Measurements from ENCODE around the gene SBK3. TPM values are rescaled to one million over a fixed set of nuclear protein-coding genes. Genes with fewer than 3 reads are reported as not detected.

SBK3 gene
- total RNA-seq, 1 experiment from 2014 or later = 4.0 TPM

- H3K9me3 ChIP-seq (ENCODE audit: control insufficient read depth, insufficient read depth, low read depth, low read length) = no peaks in the 10 kb centered on the region
- no peak overlapping the region for H3K27ac ChIP-seq (ENCODE audit: low read length)
- ChIA-PET POLR2A (no interaction called here), CTCF (no interaction called here)
- ATAC-seq = no peak
- in situ Hi-C loops (cut with HindIII; ENCODE audit: low pct_unique_long_range_greater_than_20kb, low sequenced_read_pairs) (no loop called here), intact Hi-C loops (cut with micrococcal nuclease; ENCODE audit: unreplicated experiment) (no loop called here)
- H3K4me3 ChIP-seq (ENCODE audit: low read depth in 2 of 2, low read length in 2 of 2) = no peak overlapping the region
- TF ChIP-seq REST (IDR thresholded peaks at IDR 0.05; ENCODE audit: insufficient read depth in 1 of 2, low read depth in 2 of 2, low read length in 1 of 2) = no peak
- TF ChIP-seq CTCF (IDR thresholded peaks at IDR 0.05) = no peak
- no peak for TF ChIP-seq POLR2AphosphoS5 (IDR thresholded peaks at IDR 0.05; ENCODE audit: low read depth, low read length)
- no peak for TF ChIP-seq SIN3A (IDR thresholded peaks at IDR 0.05; ENCODE audit: borderline replicate concordance, insufficient read depth, low read depth, low read length)
- TF ChIP-seq TCF7L2 (IDR thresholded peaks at IDR 0.05; ENCODE audit: low read depth, low read length) = no peak
- H3K4me1 ChIP-seq (ENCODE audit: control insufficient read depth, insufficient read depth, low read length) = peaks cover 33% of the 10 kb centered on the region
- no TSS peak for BruUV-seq (replicated peaks)
- no peaks in the 10 kb centered on the region for H3K27me3 ChIP-seq (ENCODE audit: control insufficient read depth, insufficient read depth, low read length)
- H3K36me3 ChIP-seq (ENCODE audit: control insufficient read depth, insufficient read depth, low read length) = no peaks in the 10 kb centered on the region
- no peak for DNase-seq (ENCODE audit: low read depth, low spot score)
Measured at GRCh38 chr19:55542292-55542855, 3.0 kb downstream of the SBK3 start.

GRCh38 chr19:55541091-55541490, 4.3 kb downstream of the SBK3 start:
- ATAC-seq (no peak), DNase-seq (ENCODE audit: low read depth, low spot score) (no peak)
- ChIA-PET POLR2A (no interaction called here), CTCF (no interaction called here)
- in situ Hi-C loops (cut with HindIII; ENCODE audit: low pct_unique_long_range_greater_than_20kb, low sequenced_read_pairs) = no loop called here
- TF ChIP-seq REST (IDR thresholded peaks at IDR 0.05; ENCODE audit: insufficient read depth in 1 of 2, low read depth in 2 of 2, low read length in 1 of 2) (no peak), TCF7L2 (IDR thresholded peaks at IDR 0.05; ENCODE audit: low read depth, low read length) (no peak), CTCF (IDR thresholded peaks at IDR 0.05) (no peak), SIN3A (IDR thresholded peaks at IDR 0.05; ENCODE audit: borderline replicate concordance, insufficient read depth, low read depth, low read length) (no peak), POLR2AphosphoS5 (IDR thresholded peaks at IDR 0.05; ENCODE audit: low read depth, low read length) (no peak)
- peaks cover 20% of the 10 kb centered on the region for H3K4me1 ChIP-seq (ENCODE audit: control insufficient read depth, insufficient read depth, low read length)
- no peaks in the 10 kb centered on the region for H3K36me3 ChIP-seq (ENCODE audit: control insufficient read depth, insufficient read depth, low read length)
- H3K9me3 ChIP-seq (ENCODE audit: control insufficient read depth, insufficient read depth, low read depth, low read length) = no peaks in the 10 kb centered on the region
- H3K27me3 ChIP-seq (ENCODE audit: control insufficient read depth, insufficient read depth, low read length) = no peaks in the 10 kb centered on the region
- H3K4me3 ChIP-seq (ENCODE audit: low read depth in 2 of 2, low read length in 2 of 2) = no peak overlapping the region
- H3K27ac ChIP-seq (ENCODE audit: low read length) = no peak overlapping the region
- intact Hi-C loops (cut with micrococcal nuclease; ENCODE audit: unreplicated experiment) = no loop called here
- no TSS peak for BruUV-seq (replicated peaks)
